Activated CD4-positive, alpha-beta T cell treated with anti-CD3 and anti-CD28 coated beads for 24 hours (primary cell): ENCODE measurements around the gene MGAT4C.

ENCODE experiments used
- DNase-seq, 2 donors: peaks; one replicate each; pipeline ENCODE4 v3.0.0-alpha.2; 2020; ENCODE audit warnings: low read depth in 2 of 2

The MGAT4C gene

GRCh38 chr12:85975716-85976115 is 280.5 kb downstream of the MGAT4C start:
- no peak for DNase-seq

GRCh38 chr12:85971800-85972199 is 284.4 kb downstream of the MGAT4C start:
- no peak for DNase-seq

- DNase-seq, result no peak
Measured at GRCh38 chr12:85968606-85969005, 287.6 kb downstream of the MGAT4C start.

- no peak for DNase-seq
Measured at GRCh38 chr12:85963326-85963725, 292.9 kb downstream of the MGAT4C start.

- DNase-seq, result no peak
Measured at GRCh38 chr12:85956081-85956480, 300.1 kb downstream of the MGAT4C start.

GRCh38 chr12:85955127-85955526 is 301.1 kb downstream of the MGAT4C start:
- DNase-seq, result no peak

GRCh38 chr12:85951823-85952222 is 304.4 kb downstream of the MGAT4C start:
- no peak for DNase-seq

- no peak for DNase-seq
Measured at GRCh38 chr12:85949253-85949652, 306.9 kb downstream of the MGAT4C start.

GRCh38 chr12:85948340-85948739 is 307.9 kb downstream of the MGAT4C start:
- no peak for DNase-seq

- DNase-seq, result no peak
Measured at GRCh38 chr12:85947286-85947685, 308.9 kb downstream of the MGAT4C start.

- DNase-seq, result no peak
Measured at GRCh38 chr12:85946375-85946774, 309.8 kb downstream of the MGAT4C start.

GRCh38 chr12:85927166-85927565 is 329.0 kb downstream of the MGAT4C start:
- DNase-seq, result no peak

GRCh38 chr12:85923767-85924331 is 332.3 kb downstream of the MGAT4C start:
- DNase-seq, result no peak

GRCh38 chr12:85920324-85920947 is 335.8 kb downstream of the MGAT4C start:
- DNase-seq, result no peak
